ENCODE results near the gene SCRT2.

The SCRT2 gene

DNA sequence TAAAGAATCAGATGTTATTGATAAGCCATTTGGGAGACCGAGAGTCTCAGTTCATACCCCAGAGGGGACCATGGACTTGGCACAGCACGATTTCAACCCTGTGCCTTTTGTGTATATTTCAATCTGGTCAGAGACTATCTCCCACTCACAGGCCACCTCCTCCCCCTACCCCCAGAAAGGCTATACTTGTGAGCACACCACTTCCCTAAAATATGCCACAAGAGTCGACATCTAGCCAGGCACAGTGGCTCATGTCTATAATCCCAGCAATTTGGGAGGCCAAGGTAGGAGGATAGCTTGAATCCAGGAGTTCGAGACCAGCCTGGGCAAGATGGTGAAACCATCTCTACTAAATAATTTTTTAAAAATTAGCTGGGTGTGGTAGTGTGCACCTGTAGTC lies 51.9 kb downstream of the SCRT2 start:
- Histone ChIP-seq H3K9me3 (ENCODE audit: control insufficient read depth, insufficient read depth, low read length) (no peaks in the 10 kb centered on the region), H3K36me3 (ENCODE audit: control insufficient read depth, insufficient read depth, low read length) (no peaks in the 10 kb centered on the region), H3K4me3 (ENCODE audit: low read depth, low read length) (no peak overlapping the region), H3K4me1 (ENCODE audit: control insufficient read depth, insufficient read depth, low read length) (peaks cover 7% of the 10 kb centered on the region; the same call in 1 of the 2 replicates), H3K27ac (ENCODE audit: low read depth, low read length) (no peak overlapping the region), H3K9ac (ENCODE audit: low read depth, low read length) (no peak overlapping the region), H3K27me3 (ENCODE audit: control insufficient read depth, insufficient read depth, low read length) (no peaks in the 10 kb centered on the region; the same call in 1 of the 2 replicates)

- peaks cover 7% of the 10 kb centered on the region; the same call in 1 of the 2 replicates for H3K4me1 ChIP-seq (ENCODE audit: control insufficient read depth, insufficient read depth, low read length)
- H3K9me3 ChIP-seq (ENCODE audit: control insufficient read depth, insufficient read depth, low read length) = no peaks in the 10 kb centered on the region
- no peak overlapping the region for H3K4me3 ChIP-seq (ENCODE audit: low read depth, low read length)
- no peak overlapping the region for H3K27ac ChIP-seq (ENCODE audit: low read depth, low read length)
- H3K36me3 ChIP-seq (ENCODE audit: control insufficient read depth, insufficient read depth, low read length) = no peaks in the 10 kb centered on the region
- no peak overlapping the region for H3K9ac ChIP-seq (ENCODE audit: low read depth, low read length)
- H3K27me3 ChIP-seq (ENCODE audit: control insufficient read depth, insufficient read depth, low read length) = no peaks in the 10 kb centered on the region; the same call in 1 of the 2 replicates
These were observed 52.6 kb downstream of the SCRT2 start for GRCh38 chr20:623021-623420.

- H3K9ac ChIP-seq (ENCODE audit: low read depth, low read length) = no peak overlapping the region
- no peaks in the 10 kb centered on the region; the same call in 1 of the 2 replicates for H3K27me3 ChIP-seq (ENCODE audit: control insufficient read depth, insufficient read depth, low read length)
- no peak overlapping the region for H3K27ac ChIP-seq (ENCODE audit: low read depth, low read length)
- peaks cover 7% of the 10 kb centered on the region; the same call in 1 of the 2 replicates for H3K4me1 ChIP-seq (ENCODE audit: control insufficient read depth, insufficient read depth, low read length)
- H3K4me3 ChIP-seq (ENCODE audit: low read depth, low read length) = no peak overlapping the region
- no peaks in the 10 kb centered on the region for H3K36me3 ChIP-seq (ENCODE audit: control insufficient read depth, insufficient read depth, low read length)
- no peaks in the 10 kb centered on the region for H3K9me3 ChIP-seq (ENCODE audit: control insufficient read depth, insufficient read depth, low read length)
These were observed 53.4 kb downstream of the SCRT2 start for GRCh38 chr20:622161-622560.

DNA sequence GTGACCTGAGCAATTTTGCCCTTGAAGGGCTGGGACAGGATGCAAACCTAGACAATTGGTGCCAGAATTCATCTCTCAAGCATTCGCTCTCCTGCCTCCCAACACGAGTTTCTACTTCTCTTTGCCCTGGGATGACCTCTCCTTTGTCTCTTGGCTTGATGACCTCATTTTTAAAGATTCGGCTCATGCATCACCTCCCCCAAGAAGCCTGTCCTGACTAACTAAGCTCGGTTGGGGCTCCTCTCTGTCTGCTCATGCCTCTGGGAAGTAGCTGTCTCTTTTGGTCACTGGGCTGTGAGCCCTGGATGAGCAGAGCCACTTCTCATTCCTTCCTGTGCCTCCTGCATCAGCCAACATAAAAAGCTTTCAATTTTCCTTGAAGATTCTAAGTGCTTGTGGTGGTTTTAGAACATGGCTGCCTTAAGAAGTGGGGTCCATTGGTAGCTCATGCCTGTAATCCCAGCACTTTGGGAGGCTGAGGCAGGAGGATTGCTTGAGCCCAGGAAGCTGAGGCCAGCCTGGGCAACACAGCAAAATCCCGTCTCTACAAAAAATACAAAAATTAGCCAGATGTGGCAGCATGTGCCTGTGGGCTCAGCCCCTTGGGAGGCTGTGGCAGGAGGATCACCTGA lies 54.4 kb downstream of the SCRT2 start:
- Histone ChIP-seq H3K9ac (ENCODE audit: low read depth, low read length) (0 out of 2 replicates have a peak overlapping the region, but pooled peaks have one; percentile 1), H3K4me3 (ENCODE audit: low read depth, low read length) (no peak overlapping the region), H3K27ac (ENCODE audit: low read depth, low read length) (no peak overlapping the region), H3K9me3 (ENCODE audit: control insufficient read depth, insufficient read depth, low read length) (no peaks in the 10 kb centered on the region), H3K4me1 (ENCODE audit: control insufficient read depth, insufficient read depth, low read length) (peaks cover 7% of the 10 kb centered on the region; the same call in 1 of the 2 replicates), H3K36me3 (ENCODE audit: control insufficient read depth, insufficient read depth, low read length) (no peaks in the 10 kb centered on the region), H3K27me3 (ENCODE audit: control insufficient read depth, insufficient read depth, low read length) (no peaks in the 10 kb centered on the region; the same call in 1 of the 2 replicates)

GRCh38 chr20:620246-620645 lies 55.4 kb downstream of the SCRT2 start:
- H3K4me1 ChIP-seq (ENCODE audit: control insufficient read depth, insufficient read depth, low read length) = peaks cover 7% of the 10 kb centered on the region; the same call in 1 of the 2 replicates

DNA sequence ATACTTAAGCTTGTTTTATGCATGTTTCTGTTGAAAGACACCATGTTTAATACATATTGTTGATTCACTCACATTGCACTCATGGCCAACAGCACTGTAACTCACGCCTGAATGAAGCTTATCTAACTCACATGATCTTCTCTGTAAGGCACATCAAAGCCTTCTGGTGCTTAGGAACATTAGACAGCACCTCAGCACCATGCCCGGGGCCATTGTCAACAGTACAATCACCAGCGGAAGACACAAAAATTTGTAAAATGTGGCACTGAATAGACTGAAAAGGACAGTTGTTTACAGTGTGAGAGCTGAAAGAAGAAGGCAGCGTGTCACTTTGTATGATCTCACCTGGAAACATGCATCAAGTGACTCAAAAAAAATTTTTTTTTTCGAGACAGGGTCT lies 56.6 kb downstream of the SCRT2 start:
- Histone ChIP-seq H3K27ac (ENCODE audit: low read depth, low read length) (no peak overlapping the region), H3K4me1 (ENCODE audit: control insufficient read depth, insufficient read depth, low read length) (peaks cover 7% of the 10 kb centered on the region; the same call in 1 of the 2 replicates), H3K9me3 (ENCODE audit: control insufficient read depth, insufficient read depth, low read length) (no peaks in the 10 kb centered on the region), H3K36me3 (ENCODE audit: control insufficient read depth, insufficient read depth, low read length) (no peaks in the 10 kb centered on the region), H3K27me3 (ENCODE audit: control insufficient read depth, insufficient read depth, low read length) (no peaks in the 10 kb centered on the region; the same call in 1 of the 2 replicates), H3K4me3 (ENCODE audit: low read depth, low read length) (no peak overlapping the region), H3K9ac (ENCODE audit: low read depth, low read length) (no peak overlapping the region)

More at GRCh38 chr20:620246-620645, 55.4 kb downstream of the SCRT2 start:
- Histone ChIP-seq H3K4me3 (ENCODE audit: low read depth, low read length) (no peak overlapping the region), H3K27ac (ENCODE audit: low read depth, low read length) (no peak overlapping the region), H3K9me3 (ENCODE audit: control insufficient read depth, insufficient read depth, low read length) (no peaks in the 10 kb centered on the region), H3K27me3 (ENCODE audit: control insufficient read depth, insufficient read depth, low read length) (no peaks in the 10 kb centered on the region; the same call in 1 of the 2 replicates), H3K9ac (ENCODE audit: low read depth, low read length) (no peak overlapping the region), H3K36me3 (ENCODE audit: control insufficient read depth, insufficient read depth, low read length) (no peaks in the 10 kb centered on the region)

DNA sequence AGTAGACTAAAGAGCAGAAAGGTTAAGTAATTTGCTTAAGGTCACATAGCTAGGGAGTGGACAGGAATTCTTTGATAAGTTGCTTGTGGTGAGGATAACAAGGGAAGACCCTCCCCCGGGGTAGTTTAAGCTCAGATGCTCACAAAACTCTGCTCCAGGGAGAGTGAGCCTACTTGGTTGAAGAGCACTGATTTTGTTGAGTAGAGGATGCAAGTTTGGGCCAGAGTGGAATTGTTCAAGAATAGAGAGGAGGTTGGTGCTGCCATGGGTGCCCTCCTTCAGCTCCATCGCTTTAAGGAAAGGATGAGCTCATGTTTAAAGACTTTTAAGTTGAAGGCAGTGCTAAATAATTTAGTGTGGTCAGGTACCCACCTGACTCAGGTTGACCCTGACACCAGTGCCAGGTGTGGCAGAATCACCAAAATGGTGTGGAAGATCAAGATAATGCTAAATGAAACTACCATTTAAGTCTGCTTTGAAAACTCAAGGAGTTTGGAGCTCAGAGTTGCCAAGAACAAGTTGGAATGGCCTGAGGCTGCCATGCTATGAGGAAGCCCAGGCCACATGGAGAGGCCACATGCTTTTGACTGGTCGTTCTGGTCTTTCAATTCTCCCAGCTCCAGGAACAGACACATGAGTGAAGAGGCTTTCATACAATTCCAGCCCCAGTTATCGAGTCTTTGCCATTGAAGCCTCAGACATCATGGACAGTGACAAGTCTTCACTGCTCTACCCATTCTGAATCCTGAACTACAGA lies 57.5 kb downstream of the SCRT2 start:
- Histone ChIP-seq H3K36me3 (ENCODE audit: control insufficient read depth, insufficient read depth, low read length) (no peaks in the 10 kb centered on the region), H3K4me3 (ENCODE audit: low read depth, low read length) (no peak overlapping the region), H3K9ac (ENCODE audit: low read depth, low read length) (no peak overlapping the region), H3K27ac (ENCODE audit: low read depth, low read length) (no peak overlapping the region), H3K9me3 (ENCODE audit: control insufficient read depth, insufficient read depth, low read length) (no peaks in the 10 kb centered on the region), H3K4me1 (ENCODE audit: control insufficient read depth, insufficient read depth, low read length) (peaks cover 7% of the 10 kb centered on the region; the same call in 1 of the 2 replicates), H3K27me3 (ENCODE audit: control insufficient read depth, insufficient read depth, low read length) (no peaks in the 10 kb centered on the region; the same call in 1 of the 2 replicates)

- Histone ChIP-seq H3K9ac (ENCODE audit: low read depth, low read length) (no peak overlapping the region), H3K4me1 (ENCODE audit: control insufficient read depth, insufficient read depth, low read length) (peaks cover 12% of the 10 kb centered on the region; the same call in 1 of the 2 replicates), H3K27ac (ENCODE audit: low read depth, low read length) (no peak overlapping the region), H3K36me3 (ENCODE audit: control insufficient read depth, insufficient read depth, low read length) (no peaks in the 10 kb centered on the region), H3K27me3 (ENCODE audit: control insufficient read depth, insufficient read depth, low read length) (peaks cover 14% of the 10 kb centered on the region), H3K4me3 (ENCODE audit: low read depth, low read length) (no peak overlapping the region), H3K9me3 (ENCODE audit: control insufficient read depth, insufficient read depth, low read length) (no peaks in the 10 kb centered on the region)
These were observed 60.1 kb downstream of the SCRT2 start for GRCh38 chr20:615514-615913.

DNA sequence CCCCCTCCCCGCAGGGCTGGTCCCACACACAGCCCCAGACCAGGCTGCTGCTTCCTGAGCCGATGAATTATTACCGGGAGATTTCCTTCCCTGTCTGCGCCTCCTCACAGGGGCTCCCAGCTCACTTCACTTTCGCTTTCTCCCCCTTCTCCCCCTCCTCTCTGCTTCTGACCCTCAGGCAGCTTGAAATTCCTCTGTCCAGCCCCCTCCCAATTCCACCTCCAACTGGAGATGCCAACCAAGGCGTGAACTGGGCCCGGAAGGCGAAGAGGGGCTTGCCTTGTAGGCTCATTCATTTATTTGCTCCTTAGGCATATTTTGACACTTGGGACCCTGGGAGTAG lies 63.8 kb downstream of the SCRT2 start:
- no peaks in the 10 kb centered on the region for H3K36me3 ChIP-seq (ENCODE audit: control insufficient read depth, insufficient read depth, low read length)
- H3K4me3 ChIP-seq (ENCODE audit: low read depth, low read length) = no peak overlapping the region
- H3K9me3 ChIP-seq (ENCODE audit: control insufficient read depth, insufficient read depth, low read length) = no peaks in the 10 kb centered on the region
- H3K27me3 ChIP-seq (ENCODE audit: control insufficient read depth, insufficient read depth, low read length) = peaks cover 34% of the 10 kb centered on the region
- H3K9ac ChIP-seq (ENCODE audit: low read depth, low read length) = no peak overlapping the region
- H3K27ac ChIP-seq (ENCODE audit: low read depth, low read length) = no peak overlapping the region
- H3K4me1 ChIP-seq (ENCODE audit: control insufficient read depth, insufficient read depth, low read length) = peaks cover 15% of the 10 kb centered on the region

Data from HUES48 (cell line).